GM18951 (cell line): ENCODE data around the gene CAMTA1.

ENCODE experiments used
- POLR2A ChIP-seq: IDR thresholded peaks from 4 replicates; pipeline ENCODE4 v1.6.1; 2011; ENCODE audit warnings: mild to moderate bottlenecking; ENCODE audit not compliant: insufficient read length, insufficient read depth; ENCODE audit errors: extremely low read depth
- in situ Hi-C: fragments of 300-500 bp; cut with MboI; formaldehyde crosslinking; loops from one replicate; pipeline ENCODE4 v1.12.0; 2022; ENCODE audit warnings: low sequenced_read_pairs, mixed read lengths, inconsistent platforms; ENCODE audit not compliant: unreplicated experiment

The CAMTA1 gene

DNA sequence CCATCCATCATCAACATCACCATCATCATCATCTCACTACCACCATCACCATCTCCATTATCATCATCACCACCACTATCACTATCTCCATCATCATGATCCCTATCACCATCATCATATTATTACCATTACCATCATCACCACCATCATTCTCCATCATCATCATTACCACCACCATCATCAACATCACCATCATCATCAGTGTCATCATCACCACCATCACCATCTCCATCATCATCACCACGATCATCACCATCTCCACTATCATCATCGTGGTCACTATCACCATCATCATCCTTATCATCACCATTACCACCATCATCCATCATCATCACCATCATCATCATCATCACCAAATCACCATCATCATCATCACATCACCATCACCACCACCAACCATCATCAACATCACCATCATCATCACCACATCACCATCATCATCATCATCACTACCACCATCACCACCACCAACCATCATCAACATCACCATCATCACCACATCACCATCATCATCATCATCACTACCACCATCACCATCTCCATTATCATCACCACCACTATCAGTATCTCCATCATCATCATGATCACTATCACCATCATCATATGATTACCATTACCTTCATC is 783.8 kb downstream of the CAMTA1 start:
- TF ChIP-seq POLR2A, result no peak
- in situ Hi-C loops, result no loop called here

DNA sequence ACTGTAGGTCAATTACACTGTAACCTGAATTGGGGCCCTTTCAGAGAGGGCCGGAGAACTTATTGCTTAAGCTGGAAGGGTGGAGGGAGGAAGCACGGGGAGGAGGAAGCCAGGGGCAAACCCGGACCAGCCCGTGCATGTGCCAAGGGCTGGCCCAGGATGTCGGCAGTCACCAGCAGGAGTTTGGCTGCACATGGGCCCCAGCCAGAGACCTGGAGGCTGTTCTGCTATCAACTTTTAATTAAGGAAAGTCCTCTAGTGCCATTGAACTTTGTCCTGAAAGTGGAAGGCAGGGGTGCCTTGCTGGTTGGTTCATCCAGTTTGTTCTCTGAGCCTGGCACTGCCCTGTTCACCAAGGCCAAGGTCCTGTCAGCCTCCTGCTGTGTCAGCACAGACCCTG is 785.1 kb downstream of the CAMTA1 start:
- TF ChIP-seq POLR2A, result no peak
- in situ Hi-C loops, result no loop called here

DNA sequence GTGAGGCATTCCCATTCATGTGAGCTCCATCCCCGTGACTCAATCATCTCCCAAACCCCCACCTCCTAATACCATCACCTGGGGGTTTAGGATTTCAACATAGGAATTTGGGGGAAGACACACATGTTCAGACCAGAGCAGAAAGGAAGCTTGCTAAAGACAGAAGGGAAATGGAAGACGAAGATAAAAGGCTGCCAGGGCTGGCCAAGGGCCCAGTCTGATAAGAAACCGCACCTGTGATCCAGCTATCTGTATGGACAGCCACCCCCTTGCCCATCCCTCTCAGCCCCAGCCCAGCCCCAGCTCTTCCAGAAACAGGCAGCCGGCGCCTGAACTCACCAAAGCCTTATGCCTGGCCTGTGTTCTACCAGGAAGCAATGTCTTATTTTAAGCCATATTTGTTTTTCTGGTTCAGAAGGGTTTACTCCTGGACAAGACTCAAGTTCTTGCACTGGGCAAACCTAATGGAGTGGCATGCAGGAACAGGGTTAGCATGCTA is 787.4 kb downstream of the CAMTA1 start:
- TF ChIP-seq POLR2A, result no peak
- in situ Hi-C loops, result no loop called here

DNA sequence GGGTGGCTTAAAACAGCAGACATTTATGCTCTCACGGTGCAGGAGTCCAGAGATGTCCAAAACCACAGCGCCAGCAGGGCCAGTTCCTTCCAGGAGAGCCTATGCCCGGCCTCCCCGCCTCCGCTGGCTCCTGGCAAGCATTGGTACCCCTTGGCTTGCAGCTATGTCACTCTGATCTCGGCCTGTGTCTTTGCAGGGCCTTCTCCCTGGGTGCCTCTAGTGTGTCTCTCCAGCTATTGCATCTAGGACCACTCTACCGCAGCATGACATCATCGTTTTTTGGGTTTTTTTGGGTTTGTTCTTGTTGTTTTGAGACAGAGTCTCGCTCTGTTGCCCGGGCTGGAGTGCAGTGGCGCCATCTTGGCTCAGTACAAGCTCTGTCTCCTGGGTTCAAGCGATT is 788.2 kb downstream of the CAMTA1 start:
- TF ChIP-seq POLR2A, result no peak
- in situ Hi-C loops, result no loop called here

DNA sequence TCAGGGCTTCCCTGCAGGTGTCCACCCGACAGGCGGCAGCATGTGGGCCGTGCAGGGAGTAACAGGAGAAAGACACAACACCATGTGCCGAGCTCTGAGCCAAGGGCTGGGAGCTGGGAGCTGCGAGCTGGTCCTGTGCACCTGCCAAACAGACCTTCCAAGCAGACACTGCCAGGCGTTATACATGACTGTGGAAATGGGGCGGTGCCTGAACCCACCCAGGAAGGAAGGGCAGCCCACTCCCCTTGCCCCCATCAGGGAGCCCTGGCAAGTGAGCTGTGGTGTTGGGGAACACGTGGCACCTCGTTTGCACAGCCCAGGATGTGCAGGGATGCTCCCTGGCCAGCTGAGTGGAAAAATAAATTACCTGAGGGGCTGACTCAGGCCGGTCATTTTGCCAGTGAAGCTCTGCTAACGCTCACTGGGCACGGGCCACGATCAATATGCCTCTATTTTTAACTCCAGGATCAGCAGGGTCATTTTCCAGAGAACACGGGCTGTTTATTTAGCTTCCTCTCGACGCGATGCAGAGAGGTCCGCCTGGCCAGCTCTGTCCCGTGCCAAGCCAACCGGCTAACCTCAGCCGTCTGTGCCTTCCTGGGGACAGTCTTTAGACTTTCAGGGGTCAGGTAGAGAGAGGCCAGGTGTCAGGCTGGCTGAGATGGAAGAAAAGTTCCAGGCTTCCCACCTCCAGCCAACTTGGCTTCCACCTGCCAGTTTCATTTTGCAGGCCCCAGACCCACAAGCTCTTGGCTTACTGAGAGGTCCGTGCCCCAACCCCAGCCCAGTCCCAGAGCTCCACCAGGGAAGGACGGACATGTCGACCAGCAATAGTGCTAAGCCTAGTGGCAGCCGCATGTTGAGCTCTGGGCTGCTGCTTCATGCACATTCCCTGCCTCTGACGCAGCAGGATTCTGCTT is 789.1 kb downstream of the CAMTA1 start:
- in situ Hi-C loops, result no loop called here
- TF ChIP-seq POLR2A, result no peak

DNA sequence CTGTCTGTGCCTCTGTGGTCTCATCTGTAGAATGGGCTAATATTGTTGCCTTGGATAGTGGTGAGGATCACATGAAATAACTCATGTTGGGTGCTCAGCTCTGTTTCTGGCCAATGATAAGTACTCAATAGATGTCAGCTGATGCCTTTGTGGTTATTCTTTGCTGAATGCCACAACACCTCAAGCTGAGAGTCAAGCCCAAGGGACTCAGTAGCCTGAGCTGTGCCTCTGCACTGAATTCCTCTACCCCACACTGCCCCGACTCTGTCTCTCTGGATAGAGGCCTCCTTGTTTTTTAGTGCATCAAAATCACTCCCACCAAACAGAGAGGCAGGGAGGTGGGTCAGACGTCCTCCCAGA is 789.8 kb downstream of the CAMTA1 start:
- TF ChIP-seq POLR2A, result no peak
- in situ Hi-C loops, result no loop called here

DNA sequence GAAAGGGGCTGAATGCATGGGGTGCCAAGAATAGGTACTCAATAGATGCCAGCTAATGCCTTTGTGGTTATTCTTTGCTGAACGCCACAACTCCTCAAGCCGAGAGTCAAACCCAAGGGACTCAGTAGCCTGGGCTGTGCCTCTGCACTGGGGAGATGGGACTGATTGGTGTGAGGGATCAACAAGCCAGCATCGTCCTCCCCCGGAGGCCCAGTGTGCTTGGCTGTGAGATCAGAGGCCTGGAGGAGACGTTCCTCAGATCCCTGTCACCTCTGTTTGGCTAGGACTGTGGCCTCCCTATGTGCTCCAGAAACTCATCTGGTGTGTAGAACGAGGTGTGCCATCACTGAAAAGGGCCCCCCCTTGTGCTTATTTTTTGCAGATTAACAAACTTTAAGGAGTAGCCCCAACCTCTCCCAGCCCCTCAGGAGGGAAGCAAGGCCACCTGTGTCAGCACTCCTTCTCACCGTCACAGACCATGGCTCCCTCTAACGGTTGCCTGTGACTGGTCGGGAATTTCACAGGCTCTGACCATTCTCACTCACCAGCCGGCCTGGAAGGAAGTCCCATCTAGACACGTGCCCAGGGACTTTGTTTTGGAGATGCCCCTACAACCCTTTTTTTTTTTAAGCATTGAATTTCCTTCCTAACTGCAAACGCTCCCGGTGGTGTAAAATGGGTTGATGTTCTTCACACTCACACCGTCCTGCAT is 791.8 kb downstream of the CAMTA1 start:
- TF ChIP-seq POLR2A, result no peak
- in situ Hi-C loops, result no loop called here

DNA sequence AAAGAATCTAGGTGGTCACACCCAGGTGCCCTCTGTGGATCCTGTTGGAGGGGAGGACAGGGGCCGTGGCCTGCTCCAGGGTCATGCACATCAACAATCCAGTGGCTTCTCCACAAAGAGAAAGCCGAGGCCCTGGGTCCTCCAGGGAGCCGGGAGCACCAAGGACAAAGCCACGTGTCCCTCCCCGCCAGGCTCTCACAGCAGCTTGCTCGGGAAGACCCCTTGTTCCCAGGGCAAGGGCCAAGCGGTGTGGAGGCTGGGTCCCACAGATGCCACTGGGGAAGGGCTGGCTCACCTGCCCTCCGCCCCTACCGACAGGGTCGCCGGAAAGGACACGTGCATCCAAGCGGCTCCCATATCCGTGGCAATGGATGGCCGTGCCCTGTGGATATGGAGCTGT is 793.0 kb downstream of the CAMTA1 start:
- TF ChIP-seq POLR2A, result no peak
- in situ Hi-C loops, result no loop called here

DNA sequence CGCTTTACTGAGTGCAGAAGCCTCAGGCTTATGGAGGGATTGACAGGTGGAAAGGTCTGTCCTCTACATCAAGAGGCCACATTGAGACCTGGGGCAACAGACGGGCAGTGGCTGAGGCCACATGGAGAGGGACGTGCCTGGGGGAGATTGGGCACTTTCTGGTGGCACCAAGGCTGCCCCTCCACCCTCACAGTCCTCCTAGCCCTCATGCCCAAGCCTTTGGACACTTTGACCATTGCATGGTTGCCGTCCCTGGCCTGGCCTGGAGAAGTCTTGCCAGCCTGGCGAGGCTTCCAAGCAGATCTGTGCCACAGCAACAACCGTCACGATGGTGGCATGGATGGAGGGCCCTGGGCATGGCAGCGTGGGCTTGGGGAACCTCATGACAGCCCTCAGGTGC is 793.8 kb downstream of the CAMTA1 start:
- no peak for TF ChIP-seq POLR2A
- in situ Hi-C loops, result no loop called here

DNA sequence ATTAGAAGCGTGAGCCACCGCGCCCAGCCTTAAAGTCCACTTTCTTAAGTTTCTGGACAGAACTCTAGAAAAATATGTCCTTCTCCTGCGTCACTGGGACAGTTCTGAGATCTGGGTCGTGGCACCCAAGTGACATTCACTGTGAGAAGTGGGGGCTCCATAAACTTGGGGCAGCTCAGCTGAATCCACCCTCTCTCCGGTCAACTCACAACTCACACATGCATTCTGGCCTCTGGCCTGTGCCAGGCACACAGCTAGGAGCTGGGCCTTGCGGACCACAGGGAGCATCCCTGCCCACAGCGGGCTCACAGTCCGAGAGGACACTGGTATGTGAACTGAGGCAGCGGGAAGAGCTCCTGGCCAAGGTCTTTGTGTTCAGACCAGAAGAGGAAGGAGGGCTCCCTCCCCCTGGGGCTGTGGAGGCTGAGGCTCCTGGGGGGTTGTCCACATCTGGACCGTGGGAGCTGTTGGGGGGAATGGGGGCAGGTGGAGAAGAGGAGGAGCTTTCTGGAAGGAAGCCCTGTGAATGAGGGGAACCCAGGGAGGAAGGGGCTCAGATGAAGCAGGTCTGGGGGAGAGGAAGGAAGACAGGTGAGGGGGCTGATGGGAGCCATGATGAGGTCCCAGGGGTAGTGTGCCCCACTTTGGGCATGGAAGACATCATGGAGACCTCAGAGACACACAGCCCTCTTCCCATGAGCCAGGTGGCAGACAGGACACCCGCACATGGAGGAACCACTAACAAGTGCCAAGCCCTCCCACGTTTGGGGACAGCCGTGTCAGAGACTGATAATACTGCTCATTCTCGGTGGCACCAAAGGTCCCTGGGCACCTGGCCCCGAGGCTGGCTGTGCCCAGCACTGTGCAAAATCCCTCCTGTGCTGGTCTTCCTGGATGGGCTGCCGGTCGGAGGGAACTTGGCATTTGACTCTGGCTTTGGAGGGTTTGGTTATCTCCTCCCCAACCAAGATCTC is 794.9 kb downstream of the CAMTA1 start:
- TF ChIP-seq POLR2A, result no peak

DNA sequence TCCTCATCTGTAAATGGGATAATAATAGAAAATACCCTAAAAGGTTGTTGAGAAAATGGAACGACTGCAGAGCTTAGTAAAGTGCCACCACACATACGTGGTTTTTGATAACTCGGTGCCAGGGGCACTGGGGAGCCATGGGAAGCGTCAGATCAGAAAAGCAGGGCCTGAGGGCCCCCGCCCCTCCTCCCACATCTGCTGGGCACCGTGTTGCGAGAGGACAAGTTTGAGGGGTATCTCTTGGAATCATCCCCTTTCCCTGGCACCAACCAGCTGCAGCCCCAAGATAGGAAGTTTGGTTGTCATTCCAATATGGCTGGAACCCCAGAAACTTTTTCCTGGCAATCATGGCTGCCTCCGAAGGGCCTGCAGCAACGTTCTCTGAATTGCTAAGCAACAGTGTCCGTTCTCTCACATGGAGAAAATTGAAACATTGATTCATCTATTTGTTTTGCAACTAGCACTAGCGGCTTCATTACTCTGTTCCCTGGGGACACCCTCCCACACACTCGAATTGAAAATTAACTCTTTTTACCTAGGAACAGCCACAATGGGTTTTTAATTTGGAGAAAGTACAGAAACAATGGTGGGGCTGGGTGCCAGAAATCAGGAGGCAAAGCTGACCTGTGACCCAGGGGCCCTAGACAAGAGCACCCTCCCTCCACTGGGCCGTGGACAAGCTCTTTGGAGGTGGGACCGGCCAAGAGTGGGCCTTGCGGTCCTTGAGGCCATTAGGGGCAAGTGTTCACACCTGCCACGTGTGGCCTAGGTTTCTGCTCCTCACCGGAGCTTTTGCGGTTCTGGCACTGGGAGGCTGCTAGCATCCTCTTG is 795.9 kb downstream of the CAMTA1 start:
- no peak for TF ChIP-seq POLR2A
- in situ Hi-C loops, result no loop called here

More for the DNA sequence above, 794.9 kb downstream of the CAMTA1 start:
- in situ Hi-C loops, result no loop called here
